Measurements from ENCODE around the gene WDR90. TPM values are rescaled to one million over a fixed set of nuclear protein-coding genes. Genes with fewer than 3 reads are reported as not detected.

Gene WDR90
- polyA plus RNA-seq, 1 donor (not counting 4 experiments of a cell fraction or from before 2014, with no cell fraction given) = 5.9 TPM

GRCh38 chr16:679814-680624, 30.9 kb downstream of the WDR90 start, which contains the start of gene STUB1:
Gene STUB1, plus strand, starts transcription at chr16:680410. Its CDS starts 116 bp downstream, at chr16:680526.
- DNase-seq (ENCODE audit: low read depth, low spot score) = no peak
- H3K27me3 ChIP-seq (ENCODE audit: control insufficient read depth, extremely low read depth, insufficient read depth, low read length) = no peaks in the 10 kb centered on the region
- TF ChIP-seq CTCF (optimal IDR thresholded peaks at IDR 0.05 in 1 of 3, IDR thresholded peaks at IDR 0.05 in 1 of 3, conservative IDR thresholded peaks at IDR 0.05 in 1 of 3; ENCODE audit: extremely low read depth in 1 of 3, insufficient read depth in 2 of 3, low read length in 3 of 3) = no peak
- TF ChIP-seq EZH2 (IDR thresholded peaks at IDR 0.05; ENCODE audit: low read length) = no peak
- peaks cover 10 to 21% of the 10 kb centered on the region in 2 experiments for H3K36me3 ChIP-seq (ENCODE audit: control insufficient read depth in 2 of 2, extremely low read depth in 1 of 2, insufficient read depth in 2 of 2, low read length in 2 of 2)
- peak within 1 kb of the TSS; percentile 87 for H2AFZ ChIP-seq (ENCODE audit: control insufficient read depth, low read length)
- peak within 1 kb of the TSS; percentile 86 for H3K4me2 ChIP-seq (ENCODE audit: control insufficient read depth, extremely low read depth, insufficient read depth, low read depth, low read length)
- peak within 1 kb of the TSS; percentile 64 for H3K27ac ChIP-seq (ENCODE audit: control insufficient read depth, insufficient read depth, low read length)
- peaks cover 31% of the 10 kb centered on the region for H3K79me2 ChIP-seq (ENCODE audit: control insufficient read depth, insufficient read depth, low read length)
- no peaks in the 10 kb centered on the region for H3K9me3 ChIP-seq (ENCODE audit: control insufficient read depth, low read depth, low read length)
- no peaks in the 10 kb centered on the region for H3K9me1 ChIP-seq (ENCODE audit: control insufficient read depth, extremely low read depth, insufficient read depth, low read length)
- dilution Hi-C loops (cut with MboI; ENCODE audit: extremely low pct_ligation_motif_present, low sequenced_read_pairs) = no loop called here
- peak within 1 kb of the TSS; percentile 56 to 89 (median 88) for H3K4me3 ChIP-seq (ENCODE audit: control insufficient read depth in 2 of 3, extremely low read depth in 1 of 3, insufficient read depth in 2 of 3, low read depth in 1 of 3, low read length in 3 of 3)
- no peak for FAIRE-seq
- peaks cover 49% of the 10 kb centered on the region for H3K4me1 ChIP-seq (ENCODE audit: control insufficient read depth, extremely low read depth, insufficient read depth, low read length)
- H3K9ac ChIP-seq (ENCODE audit: control insufficient read depth, extremely low read depth, insufficient read depth, low read length) = peak within 1 kb of the TSS; percentile 82
- H4K20me1 ChIP-seq (ENCODE audit: control insufficient read depth, extremely low read depth, insufficient read depth, low read length) = peaks cover 16% of the 10 kb centered on the region

- Histone ChIP-seq H3K79me2 (ENCODE audit: control insufficient read depth, insufficient read depth, low read length) (peaks cover 37% of the 10 kb centered on the region), H3K4me1 (ENCODE audit: control insufficient read depth, extremely low read depth, insufficient read depth, low read length) (peaks cover 47% of the 10 kb centered on the region), H3K4me3 (ENCODE audit: control insufficient read depth in 2 of 3, extremely low read depth in 1 of 3, insufficient read depth in 2 of 3, low read depth in 1 of 3, low read length in 3 of 3) (peak overlapping the region; percentile 56 to 89 (median 88)), H3K36me3 (ENCODE audit: control insufficient read depth in 2 of 2, extremely low read depth in 1 of 2, insufficient read depth in 2 of 2, low read length in 2 of 2) (peaks cover 10 to 27% of the 10 kb centered on the region in 2 experiments), H3K9me3 (ENCODE audit: control insufficient read depth, low read depth, low read length) (no peaks in the 10 kb centered on the region), H3K9ac (ENCODE audit: control insufficient read depth, extremely low read depth, insufficient read depth, low read length) (peak overlapping the region; percentile 82), H3K4me2 (ENCODE audit: control insufficient read depth, extremely low read depth, insufficient read depth, low read depth, low read length) (peak overlapping the region; percentile 86), H3K9me1 (ENCODE audit: control insufficient read depth, extremely low read depth, insufficient read depth, low read length) (no peaks in the 10 kb centered on the region), H3K27ac (ENCODE audit: control insufficient read depth, insufficient read depth, low read length) (peak overlapping the region; percentile 64), H3K27me3 (ENCODE audit: control insufficient read depth, extremely low read depth, insufficient read depth, low read length) (no peaks in the 10 kb centered on the region), H2AFZ (ENCODE audit: control insufficient read depth, low read length) (no peak overlapping the region), H4K20me1 (ENCODE audit: control insufficient read depth, extremely low read depth, insufficient read depth, low read length) (peaks cover 16% of the 10 kb centered on the region)
- no peak for FAIRE-seq
- dilution Hi-C loops (cut with MboI; ENCODE audit: extremely low pct_ligation_motif_present, low sequenced_read_pairs) = no loop called here
- TF ChIP-seq EZH2 (IDR thresholded peaks at IDR 0.05; ENCODE audit: low read length) = no peak
- TF ChIP-seq CTCF (optimal IDR thresholded peaks at IDR 0.05 in 1 of 3, IDR thresholded peaks at IDR 0.05 in 1 of 3, conservative IDR thresholded peaks at IDR 0.05 in 1 of 3; ENCODE audit: extremely low read depth in 1 of 3, insufficient read depth in 2 of 3, low read length in 3 of 3) = no peak
- no peak for DNase-seq (ENCODE audit: low read depth, low spot score)
These were observed 31.4 kb downstream of the WDR90 start for GRCh38 chr16:680625-680945.

Measured in keratinocyte (primary cell).